ENCODE results near the gene RIMBP2.

RIMBP2 gene

DNA sequence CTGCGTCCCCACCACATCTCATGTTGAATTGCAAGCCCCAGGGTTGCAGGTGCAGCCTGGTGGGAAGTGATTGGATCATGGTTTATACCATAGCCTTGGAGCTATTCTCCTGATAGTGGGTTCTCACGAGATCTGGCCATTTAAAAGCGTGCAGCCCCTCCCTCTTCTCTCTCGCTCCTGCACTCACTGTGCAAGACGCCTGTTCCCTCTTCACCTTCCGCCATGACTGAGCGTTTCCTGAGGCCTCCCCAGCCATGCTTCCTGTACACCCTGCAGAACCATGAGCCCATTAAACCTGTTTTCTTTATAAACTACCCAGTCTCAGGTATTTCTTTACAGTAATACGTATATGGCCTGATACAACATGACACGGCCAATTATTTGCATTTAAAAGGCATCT lies 146.6 kb downstream of the RIMBP2 start:
- H3K27me3 Mint-ChIP-seq = peaks cover 6% of the 10 kb centered on the region
- no peaks in the 10 kb centered on the region for H3K4me1 Mint-ChIP-seq (ENCODE audit: low read depth)
- no peaks in the 10 kb centered on the region for H3K36me3 Mint-ChIP-seq
- H3K27ac Mint-ChIP-seq = no peak overlapping the region
- no peak overlapping the region for H3K4me3 Mint-ChIP-seq
- H3K9me3 Mint-ChIP-seq (ENCODE audit: low read depth) = peaks cover 8% of the 10 kb centered on the region

DNA sequence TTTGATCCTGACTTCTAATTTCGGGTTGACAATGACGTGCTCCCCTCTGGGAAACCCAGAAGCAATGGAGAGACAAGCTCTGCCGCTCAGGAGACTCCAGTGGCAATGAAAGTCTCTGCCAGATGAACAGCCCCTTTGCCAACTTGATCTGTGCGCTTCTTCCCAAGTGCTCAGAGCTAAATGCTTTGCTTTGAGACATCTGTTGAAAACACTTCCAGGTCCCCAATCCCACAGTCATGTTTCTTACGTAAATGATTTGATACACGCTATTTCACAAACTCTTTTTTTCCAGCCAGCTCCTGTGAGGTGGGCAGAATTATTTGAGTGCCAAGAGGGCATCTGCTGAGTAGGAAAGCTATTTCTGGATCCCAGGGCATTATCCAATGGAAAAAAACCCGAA lies 147.6 kb downstream of the RIMBP2 start:
- Mint-ChIP-seq H3K9me3 (ENCODE audit: low read depth) (peaks cover 8% of the 10 kb centered on the region), H3K4me1 (ENCODE audit: low read depth) (no peaks in the 10 kb centered on the region), H3K27ac (no peak overlapping the region), H3K4me3 (no peak overlapping the region), H3K36me3 (no peaks in the 10 kb centered on the region), H3K27me3 (peaks cover 8% of the 10 kb centered on the region)

DNA sequence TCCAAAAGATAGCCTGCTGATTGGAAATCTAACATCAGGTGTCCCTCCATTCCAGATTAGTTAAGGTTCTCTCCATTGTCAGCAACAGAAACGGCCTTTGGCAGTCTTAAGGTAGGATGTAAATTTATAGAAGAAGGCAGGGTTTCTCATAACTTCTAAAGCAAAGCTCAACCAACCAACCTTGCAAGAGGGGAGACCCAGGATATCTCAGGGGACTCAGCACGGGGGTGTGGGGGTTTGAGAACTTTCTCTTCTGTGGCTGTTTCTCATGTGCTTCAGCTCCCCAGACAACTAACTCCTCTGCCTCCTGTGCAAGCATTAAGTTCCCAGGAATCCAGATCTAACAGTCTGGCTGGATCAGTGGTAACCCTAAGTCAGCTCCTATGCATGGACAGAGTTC lies 148.1 kb downstream of the RIMBP2 start:
- H3K27ac Mint-ChIP-seq = no peak overlapping the region
- no peaks in the 10 kb centered on the region for H3K36me3 Mint-ChIP-seq
- H3K4me1 Mint-ChIP-seq (ENCODE audit: low read depth) = no peaks in the 10 kb centered on the region
- peaks cover 9% of the 10 kb centered on the region for H3K27me3 Mint-ChIP-seq
- H3K4me3 Mint-ChIP-seq = no peak overlapping the region
- peaks cover 8% of the 10 kb centered on the region for H3K9me3 Mint-ChIP-seq (ENCODE audit: low read depth)

DNA sequence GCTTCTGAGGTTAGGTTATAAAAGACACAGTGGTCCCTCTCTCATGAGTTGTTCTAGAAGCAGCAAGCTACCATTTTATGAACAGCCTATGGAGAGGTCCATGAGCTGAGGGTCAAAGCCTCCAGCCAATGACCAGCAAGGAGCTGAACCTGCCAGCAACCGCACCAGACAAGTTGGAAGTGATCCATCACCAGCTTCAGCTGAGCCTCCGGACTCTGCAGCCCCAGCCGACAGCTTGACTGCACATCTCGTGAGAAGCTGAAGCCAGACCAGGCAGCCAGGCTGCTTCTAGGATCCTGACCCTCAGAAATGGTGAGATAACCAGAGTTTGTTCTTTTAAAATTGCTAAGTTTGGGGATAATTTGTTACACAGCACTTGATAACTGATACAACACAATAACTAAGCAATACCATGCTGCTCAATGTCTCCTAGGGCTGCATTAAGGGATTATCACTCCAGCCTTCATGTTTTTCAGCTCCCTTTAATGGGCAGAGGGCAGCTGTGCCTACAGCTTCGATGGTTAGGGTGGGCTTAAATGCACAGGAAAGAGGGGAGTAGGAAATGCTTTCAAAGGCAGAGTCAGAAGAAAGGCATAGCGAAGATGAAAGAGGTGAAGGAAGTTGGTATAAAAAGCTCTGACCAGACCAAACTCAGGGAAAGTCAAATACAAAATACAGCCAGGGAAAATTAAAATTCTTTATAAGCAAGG lies 149.5 kb downstream of the RIMBP2 start:
- Mint-ChIP-seq H3K4me1 (ENCODE audit: low read depth) (no peaks in the 10 kb centered on the region), H3K27me3 (peaks cover 7% of the 10 kb centered on the region), H3K36me3 (no peaks in the 10 kb centered on the region)

DNA sequence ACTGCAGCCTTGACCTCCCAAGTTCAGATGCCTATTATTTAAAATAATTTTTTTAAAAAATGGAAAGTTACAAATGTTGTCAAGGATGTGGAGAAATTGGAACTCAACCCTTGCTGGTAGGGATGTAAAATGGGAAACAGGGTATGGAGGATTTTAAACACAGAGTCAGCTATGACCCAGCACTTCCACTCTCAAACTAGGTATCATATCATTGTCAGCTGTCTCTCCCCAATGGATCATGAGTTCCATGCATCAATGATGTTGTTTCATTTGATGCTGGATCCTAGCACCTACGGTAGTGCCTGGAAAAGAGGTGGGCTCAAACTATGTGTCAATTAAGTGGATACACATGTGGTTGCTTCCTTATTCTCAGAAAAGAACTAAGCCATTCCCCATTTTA lies 150.9 kb downstream of the RIMBP2 start:
- Mint-ChIP-seq H3K4me3 (no peak overlapping the region), H3K27me3 (peaks cover 5% of the 10 kb centered on the region), H3K9me3 (ENCODE audit: low read depth) (peaks cover 8% of the 10 kb centered on the region), H3K36me3 (no peaks in the 10 kb centered on the region), H3K4me1 (ENCODE audit: low read depth) (no peaks in the 10 kb centered on the region), H3K27ac (no peak overlapping the region)

More for the DNA sequence above, 149.5 kb downstream of the RIMBP2 start:
- no peak overlapping the region for H3K4me3 Mint-ChIP-seq
- peaks cover 8% of the 10 kb centered on the region for H3K9me3 Mint-ChIP-seq (ENCODE audit: low read depth)
- no peak overlapping the region for H3K27ac Mint-ChIP-seq

DNA sequence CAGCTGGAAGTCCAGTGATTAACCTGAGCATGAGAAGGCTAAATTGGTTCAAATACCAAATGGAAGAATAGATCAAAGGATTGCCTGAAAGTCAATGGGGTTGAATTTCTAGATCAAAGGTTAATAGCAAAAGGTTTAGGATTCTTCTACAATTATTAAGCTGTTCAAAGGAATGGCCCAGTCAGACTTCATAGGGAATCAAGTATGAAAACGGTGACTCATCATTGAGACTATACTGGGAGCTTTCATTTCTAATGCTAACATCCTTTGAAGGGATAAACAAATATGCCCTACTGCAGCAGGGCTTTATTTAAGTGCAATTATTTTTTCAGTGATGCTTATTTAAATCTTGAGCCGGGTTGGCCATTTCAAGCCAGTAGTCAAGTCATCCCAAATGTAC lies 152.8 kb downstream of the RIMBP2 start:
- Mint-ChIP-seq H3K4me3 (no peak overlapping the region), H3K27me3 (peaks cover 5% of the 10 kb centered on the region), H3K36me3 (no peaks in the 10 kb centered on the region), H3K4me1 (ENCODE audit: low read depth) (no peaks in the 10 kb centered on the region), H3K9me3 (ENCODE audit: low read depth) (peaks cover 8% of the 10 kb centered on the region), H3K27ac (no peak overlapping the region)

DNA sequence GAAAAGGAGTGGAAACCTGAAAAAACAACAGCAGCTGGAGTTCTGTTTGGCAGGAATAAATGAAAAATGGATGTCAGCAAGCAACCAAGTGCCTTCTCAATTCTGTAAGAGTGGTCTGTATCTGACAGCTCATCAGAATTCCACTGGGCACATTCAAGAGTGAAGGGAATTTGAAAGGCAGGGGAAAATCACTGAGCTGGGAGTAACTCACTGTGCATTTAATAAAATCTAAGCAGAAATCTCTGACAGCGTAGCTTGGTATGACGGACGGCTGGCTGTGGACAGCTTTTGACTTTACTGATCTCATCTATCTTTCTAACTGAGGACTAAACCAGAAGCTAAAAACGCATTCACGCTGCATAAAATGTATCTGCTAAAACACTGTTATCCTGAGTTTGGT lies 153.4 kb downstream of the RIMBP2 start:
- no peak overlapping the region for H3K4me3 Mint-ChIP-seq
- peaks cover 8% of the 10 kb centered on the region for H3K9me3 Mint-ChIP-seq (ENCODE audit: low read depth)
- H3K27ac Mint-ChIP-seq = no peak overlapping the region
- H3K4me1 Mint-ChIP-seq (ENCODE audit: low read depth) = no peaks in the 10 kb centered on the region
- H3K27me3 Mint-ChIP-seq = peaks cover 8% of the 10 kb centered on the region
- H3K36me3 Mint-ChIP-seq = no peaks in the 10 kb centered on the region

DNA sequence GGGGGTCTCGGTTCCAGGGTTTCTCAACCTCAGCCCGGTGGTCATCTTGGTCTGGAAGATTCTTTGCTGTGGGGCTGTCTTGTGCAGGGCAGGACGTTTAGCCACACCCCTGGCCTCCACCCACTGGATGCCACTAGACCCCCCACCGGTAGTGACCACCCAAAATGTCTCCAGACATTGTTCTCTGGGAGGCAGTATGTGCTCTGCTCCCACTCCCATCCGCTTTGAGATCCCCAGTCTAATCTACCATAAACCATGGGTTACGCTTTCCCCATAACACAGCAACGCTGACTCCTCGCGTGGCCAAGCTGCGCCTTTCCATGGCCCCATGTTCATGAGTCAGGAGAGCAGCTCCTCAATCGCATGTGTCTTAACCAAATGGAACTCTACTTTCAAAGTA lies 155.8 kb downstream of the RIMBP2 start:
- H3K4me3 Mint-ChIP-seq = no peak overlapping the region
- H3K9me3 Mint-ChIP-seq (ENCODE audit: low read depth) = no peaks in the 10 kb centered on the region
- H3K36me3 Mint-ChIP-seq = no peaks in the 10 kb centered on the region
- H3K4me1 Mint-ChIP-seq (ENCODE audit: low read depth) = no peaks in the 10 kb centered on the region
- no peak overlapping the region for H3K27ac Mint-ChIP-seq
- peaks cover 8% of the 10 kb centered on the region for H3K27me3 Mint-ChIP-seq

DNA sequence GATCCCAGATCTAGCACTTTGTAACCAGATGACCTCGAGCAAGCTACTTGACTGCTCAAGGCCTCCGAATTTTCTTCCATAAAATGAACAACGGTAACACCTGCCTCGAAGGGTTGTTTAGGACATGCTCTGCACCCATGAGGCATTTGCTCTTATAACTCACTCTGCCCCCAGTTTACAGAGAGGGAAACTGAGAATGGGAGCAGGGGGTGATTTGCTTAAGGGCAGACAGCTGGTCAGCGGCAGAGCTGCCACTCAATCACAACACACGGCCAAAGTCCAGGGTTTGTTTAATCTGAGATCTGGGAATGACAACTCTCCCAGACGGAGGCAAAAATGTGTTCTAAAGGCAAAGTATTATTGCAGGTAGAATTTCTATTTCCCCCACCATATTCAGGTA lies 156.3 kb downstream of the RIMBP2 start:
- Mint-ChIP-seq H3K27me3 (peaks cover 8% of the 10 kb centered on the region), H3K27ac (no peak overlapping the region), H3K4me3 (no peak overlapping the region), H3K4me1 (ENCODE audit: low read depth) (no peaks in the 10 kb centered on the region), H3K36me3 (no peaks in the 10 kb centered on the region), H3K9me3 (ENCODE audit: low read depth) (no peaks in the 10 kb centered on the region)

DNA sequence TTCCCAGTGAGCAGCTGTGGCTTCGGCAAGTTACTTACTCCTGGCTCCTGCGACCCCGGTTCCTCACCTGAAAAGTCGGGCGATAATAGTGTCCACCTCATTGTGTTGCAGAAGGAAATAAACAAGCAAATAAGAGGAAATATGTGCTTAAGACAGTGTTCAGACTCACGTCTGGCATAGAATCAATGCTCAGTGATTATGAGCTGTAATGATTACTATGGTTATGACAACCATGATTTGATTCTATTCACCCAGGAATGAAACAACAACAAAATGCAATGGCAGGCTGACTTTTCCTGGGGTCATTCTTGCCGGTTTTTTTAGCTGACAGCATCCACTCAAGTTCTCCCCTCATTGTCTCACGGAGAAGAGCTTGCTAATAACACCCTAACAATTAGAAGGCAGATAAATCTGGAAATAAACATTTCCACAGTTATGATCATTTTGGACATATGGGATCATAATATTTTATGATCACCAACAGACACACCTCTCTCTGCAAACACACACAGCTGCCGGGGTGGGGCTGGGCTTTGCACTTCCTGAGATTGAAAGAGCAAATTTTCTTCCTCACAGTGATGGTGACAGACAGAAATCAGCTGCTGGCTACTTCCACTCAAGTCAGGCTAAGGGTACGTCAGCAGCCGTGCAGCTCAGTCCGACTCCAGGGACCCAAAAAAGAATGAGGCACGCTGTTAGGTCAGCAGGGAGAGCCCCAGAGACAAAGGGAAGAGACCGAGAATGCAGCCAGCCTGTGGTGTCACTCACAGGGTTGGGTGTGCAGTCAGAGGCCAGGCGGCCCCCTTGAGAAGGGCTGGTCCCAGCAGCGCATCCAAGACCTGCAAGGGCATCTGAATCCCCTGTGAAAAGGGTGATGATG lies 158.0 kb downstream of the RIMBP2 start:
- H3K9me3 Mint-ChIP-seq (ENCODE audit: low read depth) = no peaks in the 10 kb centered on the region
- peaks cover 9% of the 10 kb centered on the region for H3K27me3 Mint-ChIP-seq
- no peaks in the 10 kb centered on the region for H3K4me1 Mint-ChIP-seq (ENCODE audit: low read depth)
- no peaks in the 10 kb centered on the region for H3K36me3 Mint-ChIP-seq
- no peak overlapping the region for H3K27ac Mint-ChIP-seq
- H3K4me3 Mint-ChIP-seq = no peak overlapping the region

DNA sequence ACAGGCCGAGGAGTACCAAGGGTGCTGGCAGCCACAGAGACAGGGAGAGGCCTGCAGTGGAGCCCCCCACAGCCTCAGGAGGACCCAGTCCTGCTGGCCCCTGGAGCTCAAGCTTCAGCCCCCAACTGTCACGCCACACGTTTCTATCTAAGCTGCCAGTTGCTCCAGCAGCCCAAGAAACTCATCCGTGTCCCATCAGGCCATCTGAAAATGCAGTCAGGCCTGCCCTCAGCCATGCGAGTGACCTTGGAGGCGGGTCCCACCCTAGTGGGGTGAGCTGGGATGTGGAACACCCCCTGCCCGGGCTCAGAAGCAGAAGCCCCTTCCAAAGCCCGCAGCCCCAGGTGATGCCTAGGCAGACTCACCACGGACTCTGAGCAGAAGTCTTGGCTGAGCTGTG lies 158.9 kb downstream of the RIMBP2 start:
- no peaks in the 10 kb centered on the region for H3K9me3 Mint-ChIP-seq (ENCODE audit: low read depth)
- H3K4me1 Mint-ChIP-seq (ENCODE audit: low read depth) = no peaks in the 10 kb centered on the region
- no peak overlapping the region for H3K4me3 Mint-ChIP-seq
- H3K27me3 Mint-ChIP-seq = peaks cover 6% of the 10 kb centered on the region
- H3K36me3 Mint-ChIP-seq = no peaks in the 10 kb centered on the region
- no peak overlapping the region for H3K27ac Mint-ChIP-seq

DNA sequence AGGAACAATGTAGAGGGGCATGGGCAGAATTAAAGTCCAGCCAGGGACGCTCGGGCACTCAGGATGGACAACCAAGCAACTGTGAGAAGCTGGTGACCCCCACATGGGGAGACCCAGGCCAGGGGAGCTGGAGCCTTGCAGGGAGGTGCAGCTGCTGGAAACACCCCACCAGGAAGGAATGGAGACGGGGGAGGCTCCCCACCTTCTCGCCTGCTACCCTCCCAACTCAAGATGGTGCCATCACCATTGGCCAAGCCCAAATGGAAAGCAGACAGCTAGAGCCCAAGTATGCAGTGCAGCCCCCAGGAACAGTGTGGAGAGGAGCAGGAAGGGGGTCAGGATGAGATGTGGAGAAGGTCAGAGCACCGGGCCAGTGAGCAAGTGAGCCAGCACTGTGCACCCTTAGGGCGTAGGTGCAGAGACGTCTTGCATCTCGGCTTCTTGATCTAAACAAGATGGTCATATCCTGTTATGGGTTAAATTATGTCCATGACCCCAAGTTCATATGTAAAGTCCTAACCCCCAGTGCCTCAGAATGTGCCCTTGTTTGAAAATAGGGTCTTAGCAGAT lies 159.5 kb downstream of the RIMBP2 start:
- Mint-ChIP-seq H3K27ac (no peak overlapping the region), H3K4me3 (no peak overlapping the region), H3K27me3 (peaks cover 6% of the 10 kb centered on the region), H3K9me3 (ENCODE audit: low read depth) (no peaks in the 10 kb centered on the region), H3K4me1 (ENCODE audit: low read depth) (no peaks in the 10 kb centered on the region), H3K36me3 (no peaks in the 10 kb centered on the region)

DNA sequence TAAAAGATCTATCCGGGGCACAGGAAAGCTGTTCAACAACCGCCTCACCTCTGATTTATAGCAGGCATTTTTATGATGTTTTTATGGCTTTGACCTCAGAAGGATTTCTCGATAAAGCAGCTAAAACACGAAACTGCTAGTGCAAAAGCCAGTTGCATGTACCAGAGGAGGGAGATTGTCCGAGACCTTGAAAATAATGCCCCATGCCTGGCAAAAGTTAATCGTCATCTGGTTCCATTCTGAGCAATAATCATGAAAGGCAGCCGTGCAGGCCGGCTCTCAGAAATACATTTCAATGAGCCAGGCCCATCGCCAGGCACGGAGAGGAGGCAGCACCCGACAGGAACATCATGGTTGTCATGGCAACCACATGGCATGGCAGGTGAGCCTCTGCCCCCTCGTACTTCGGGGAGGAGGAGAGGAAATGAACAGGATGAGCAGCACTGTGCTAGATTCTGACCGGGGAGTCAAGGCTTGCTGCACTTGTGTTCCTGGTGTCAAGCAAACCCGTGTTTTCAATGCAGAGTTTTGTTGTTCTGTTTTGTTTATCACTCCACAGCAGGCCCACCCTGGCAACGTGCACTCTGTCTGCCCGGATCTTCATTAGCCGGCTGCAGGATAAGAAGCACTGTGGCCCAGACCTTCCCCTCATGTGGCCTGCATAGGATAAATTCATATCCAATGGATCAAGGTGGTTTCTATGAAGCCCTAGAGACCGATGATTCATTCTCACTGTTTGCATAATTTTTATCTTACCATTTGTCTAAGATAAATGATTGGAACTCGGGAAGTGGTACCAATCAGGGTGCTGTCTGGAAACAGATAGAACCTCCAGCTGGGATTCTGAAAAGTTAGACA lies 160.2 kb downstream of the RIMBP2 start:
- H3K9me3 Mint-ChIP-seq (ENCODE audit: low read depth) = no peaks in the 10 kb centered on the region
- H3K27me3 Mint-ChIP-seq = peaks cover 6% of the 10 kb centered on the region
- no peak overlapping the region for H3K4me3 Mint-ChIP-seq
- no peaks in the 10 kb centered on the region for H3K4me1 Mint-ChIP-seq (ENCODE audit: low read depth)
- no peak overlapping the region for H3K27ac Mint-ChIP-seq
- H3K36me3 Mint-ChIP-seq = no peaks in the 10 kb centered on the region

DNA sequence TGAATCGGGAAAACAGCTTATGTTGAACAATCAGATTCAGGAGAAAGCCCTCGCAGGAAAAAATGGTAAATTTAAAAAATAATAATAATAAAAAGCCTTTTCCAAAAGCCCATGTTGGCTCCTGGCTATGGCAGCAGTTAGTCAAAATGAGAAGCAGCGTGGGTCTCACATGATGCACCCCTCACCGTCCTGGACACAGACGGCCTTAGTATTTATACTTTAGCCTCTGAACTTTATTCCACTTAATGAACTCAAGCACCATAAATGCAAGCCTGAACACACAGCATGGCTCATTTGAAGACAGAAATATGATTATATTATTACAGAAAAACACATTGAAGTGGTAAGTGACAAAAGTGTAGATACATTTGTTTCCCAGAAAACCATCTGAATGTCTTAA lies 160.9 kb downstream of the RIMBP2 start:
- Mint-ChIP-seq H3K4me3 (no peak overlapping the region), H3K9me3 (ENCODE audit: low read depth) (no peaks in the 10 kb centered on the region), H3K27me3 (peaks cover 6% of the 10 kb centered on the region), H3K36me3 (no peaks in the 10 kb centered on the region), H3K27ac (no peak overlapping the region), H3K4me1 (ENCODE audit: low read depth) (no peaks in the 10 kb centered on the region)

Measured in activated naive CD8-positive, alpha-beta T cell (primary cell).